Endodermal cell (in vitro differentiated cells): Measurements from ENCODE around the gene PHKB. TPM values are rescaled to one million over a fixed set of nuclear protein-coding genes. Genes with fewer than 3 reads are reported as not detected.
A peak's percentile ranks its signal among the peaks of the same experiment; 100 is the strongest.

Experiments
- DNase-seq: peaks from one replicate; pipeline ENCODE4 v3.0.0-alpha.2; 2017
- H3K27ac ChIP-seq: 2 replicates; pipeline ENCODE4 v1.5.1; 2013; ENCODE audit warnings: mild to moderate bottlenecking, low read depth, low read length, moderate library complexity
- H3K27me3 ChIP-seq: 2 replicates; pipeline ENCODE4 v1.6.1; 2013; ENCODE audit warnings: mild to moderate bottlenecking, low read length, moderate library complexity; ENCODE audit not compliant: insufficient read depth, control insufficient read depth, poor library complexity, severe bottlenecking
- H3K36me3 ChIP-seq: 2 replicates; pipeline ENCODE4 v1.7.0; 2013; ENCODE audit warnings: mild to moderate bottlenecking, low read length, moderate library complexity; ENCODE audit not compliant: control insufficient read depth, insufficient read depth
- H3K4me1 ChIP-seq: one replicate; pipeline ENCODE4 v1.7.0; 2013; ENCODE audit warnings: low read length; ENCODE audit not compliant: control insufficient read depth, insufficient read depth
- H3K4me3 ChIP-seq: 2 replicates; pipeline ENCODE4 v1.5.1; 2013; ENCODE audit warnings: mild to moderate bottlenecking, low read length, moderate library complexity
- H3K9ac ChIP-seq: 2 replicates; pipeline ENCODE4 v1.6.1; 2013; ENCODE audit warnings: mild to moderate bottlenecking, low read length, moderate library complexity; ENCODE audit not compliant: poor library complexity, severe bottlenecking; ENCODE audit errors: extremely low read depth
- H3K9me3 ChIP-seq: 2 replicates; pipeline ENCODE4 v1.6.1; 2013; ENCODE audit warnings: mild to moderate bottlenecking, low read length, moderate library complexity; ENCODE audit not compliant: control insufficient read depth
- H3K27ac Mint-ChIP-seq: 2 replicates; pipeline ENCODE4 v1.8.0; 2020; ENCODE audit warnings: mixed read lengths
- H3K27me3 Mint-ChIP-seq: 2 replicates; pipeline ENCODE4 v1.8.0; 2021; ENCODE audit warnings: mild to moderate bottlenecking, mixed read lengths; ENCODE audit not compliant: insufficient read depth
- H3K36me3 Mint-ChIP-seq: 2 replicates; pipeline ENCODE4 v1.8.0; 2020; ENCODE audit warnings: low read depth, mixed read lengths
- H3K4me1 Mint-ChIP-seq: 2 replicates; pipeline ENCODE4 v1.8.0; 2020; ENCODE audit warnings: mixed read lengths
- H3K4me3 Mint-ChIP-seq: 2 replicates; pipeline ENCODE4 v1.8.0; 2020; ENCODE audit warnings: mild to moderate bottlenecking, moderate library complexity, mixed read lengths
- H3K9me3 Mint-ChIP-seq: 2 replicates; pipeline ENCODE4 v1.8.0; 2020; ENCODE audit warnings: mild to moderate bottlenecking, mixed read lengths
- WGBS, 2 experiments: methylation state at CpG; one replicate each; pipeline versions ENCODE4 v1.1.5 to v1.1.7; 2013; ENCODE audit warnings: missing lambda C conversion rate in 2 of 2, mixed read lengths in 1 of 2; ENCODE audit not compliant: insufficient coverage in 1 of 2, insufficient read length in 1 of 2; 5-methylcytosine and 5-hydroxymethylcytosine counted together
- total RNA-seq, 2 donors: library from RNA; stranded (reverse); fragmentation: NEBNext Ultra II Directional in 1 of 2; extraction: Animal tissue kit (Norgen Biotek cat#: 25700) in 1 of 2; gene quantifications; 2 replicates in 1 of 2; 3 replicates in 1 of 2; pipeline ENCODE4 v1.2.1, GENCODE V29; 2021
- TF ChIP-seq, protein P1 (sequence below): fragments of 200-600 bp; sonication (generic); conservative IDR thresholded peaks from 2 replicates; pipeline ENCODE4 v1.5.0; 2021; ENCODE audit warnings: antibody characterized with exemption, mild to moderate bottlenecking

The PHKB gene
- total RNA-seq, 2 donors from 2014 or later, result 51.0 to 71.8 TPM

DNA sequence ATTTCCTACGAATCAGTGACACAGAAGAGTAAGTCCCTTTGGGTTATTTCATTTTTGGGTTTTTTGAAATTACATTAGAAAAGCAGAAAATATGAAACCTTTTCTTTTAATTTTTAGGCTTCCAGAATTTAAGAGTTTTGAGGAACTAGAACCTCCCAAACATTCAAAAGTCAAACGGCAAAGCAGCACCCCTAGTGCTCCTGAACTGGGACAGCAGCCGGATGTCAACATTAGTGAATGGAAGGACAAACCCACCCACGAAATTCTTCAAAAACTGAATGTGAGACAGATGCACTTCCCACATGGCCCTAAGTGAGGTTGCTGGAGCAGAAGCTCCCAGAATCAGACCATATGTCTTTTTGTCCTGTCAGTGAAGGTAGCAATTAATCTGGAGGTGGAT is 199.4 kb downstream of the PHKB start:
- no peak for DNase-seq
- no peaks in the 10 kb centered on the region for H3K9me3 Mint-ChIP-seq
- Histone ChIP-seq H3K9ac (no peak overlapping the region), H3K4me1 (no peaks in the 10 kb centered on the region), H3K36me3 (peaks cover 39% of the 10 kb centered on the region), H3K9me3 (no peaks in the 10 kb centered on the region), H3K27ac (no peak overlapping the region), H3K27me3 (no peaks in the 10 kb centered on the region), H3K4me3 (no peak overlapping the region)
- H3K36me3 Mint-ChIP-seq, result peaks cover 29% of the 10 kb centered on the region
- TF ChIP-seq, protein P1, sequence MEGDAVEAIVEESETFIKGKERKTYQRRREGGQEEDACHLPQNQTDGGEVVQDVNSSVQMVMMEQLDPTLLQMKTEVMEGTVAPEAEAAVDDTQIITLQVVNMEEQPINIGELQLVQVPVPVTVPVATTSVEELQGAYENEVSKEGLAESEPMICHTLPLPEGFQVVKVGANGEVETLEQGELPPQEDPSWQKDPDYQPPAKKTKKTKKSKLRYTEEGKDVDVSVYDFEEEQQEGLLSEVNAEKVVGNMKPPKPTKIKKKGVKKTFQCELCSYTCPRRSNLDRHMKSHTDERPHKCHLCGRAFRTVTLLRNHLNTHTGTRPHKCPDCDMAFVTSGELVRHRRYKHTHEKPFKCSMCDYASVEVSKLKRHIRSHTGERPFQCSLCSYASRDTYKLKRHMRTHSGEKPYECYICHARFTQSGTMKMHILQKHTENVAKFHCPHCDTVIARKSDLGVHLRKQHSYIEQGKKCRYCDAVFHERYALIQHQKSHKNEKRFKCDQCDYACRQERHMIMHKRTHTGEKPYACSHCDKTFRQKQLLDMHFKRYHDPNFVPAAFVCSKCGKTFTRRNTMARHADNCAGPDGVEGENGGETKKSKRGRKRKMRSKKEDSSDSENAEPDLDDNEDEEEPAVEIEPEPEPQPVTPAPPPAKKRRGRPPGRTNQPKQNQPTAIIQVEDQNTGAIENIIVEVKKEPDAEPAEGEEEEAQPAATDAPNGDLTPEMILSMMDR, result peak; percentile 55
- H3K4me1 Mint-ChIP-seq, result no peaks in the 10 kb centered on the region
- H3K4me3 Mint-ChIP-seq, result no peak overlapping the region
- no peaks in the 10 kb centered on the region for H3K27me3 Mint-ChIP-seq
- WGBS, 2 experiments, result 95 to 100% methylated on average over 4 of the region's 4 CpGs
- no peak overlapping the region for H3K27ac Mint-ChIP-seq

GRCh38 chr16:47664653-47665325 is 203.7 kb downstream of the PHKB start:
- Histone ChIP-seq H3K36me3 (peaks cover 46% of the 10 kb centered on the region), H3K4me3 (no peak overlapping the region), H3K4me1 (no peaks in the 10 kb centered on the region), H3K27me3 (no peaks in the 10 kb centered on the region), H3K9ac (no peak overlapping the region), H3K27ac (no peak overlapping the region), H3K9me3 (no peaks in the 10 kb centered on the region)
- Mint-ChIP-seq H3K4me1 (peaks cover 7% of the 10 kb centered on the region), H3K27me3 (no peaks in the 10 kb centered on the region), H3K4me3 (no peak overlapping the region), H3K27ac (no peak overlapping the region), H3K36me3 (peaks cover 36% of the 10 kb centered on the region), H3K9me3 (no peaks in the 10 kb centered on the region)
- TF ChIP-seq, protein P1, result no peak
- WGBS, 2 experiments, result 95% methylated on average over 3 of the region's 4 CpGs; no CpG with 5 or more reads in 1 of the 2 experiments
- no peak for DNase-seq

DNA sequence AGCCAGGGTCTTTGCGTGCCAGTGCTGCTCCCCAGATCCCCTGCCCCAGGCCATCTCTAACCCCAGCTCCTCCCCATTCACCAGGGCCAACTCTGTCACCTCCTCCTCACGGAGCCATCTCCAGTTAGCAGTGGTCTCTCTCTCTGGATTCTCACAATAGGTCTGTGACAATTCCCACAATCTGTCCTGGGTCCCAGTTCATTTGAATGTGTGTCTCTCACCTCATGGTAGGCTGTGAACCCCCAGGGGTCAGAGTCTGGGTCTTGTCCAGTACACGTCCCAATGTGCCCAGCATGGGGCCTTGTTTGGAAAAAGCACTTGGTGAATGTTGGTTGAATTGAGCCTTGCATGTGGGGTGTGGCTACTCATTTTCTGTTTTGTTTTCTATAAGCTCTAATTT is 205.3 kb downstream of the PHKB start:
- Mint-ChIP-seq H3K9me3 (no peaks in the 10 kb centered on the region), H3K27me3 (no peaks in the 10 kb centered on the region), H3K27ac (peak overlapping the region; percentile 33), H3K4me3 (no peak overlapping the region), H3K36me3 (peaks cover 30% of the 10 kb centered on the region), H3K4me1 (peaks cover 7% of the 10 kb centered on the region)
- Histone ChIP-seq H3K36me3 (peaks cover 40% of the 10 kb centered on the region), H3K27me3 (no peaks in the 10 kb centered on the region), H3K27ac (no peak overlapping the region), H3K4me1 (no peaks in the 10 kb centered on the region), H3K4me3 (no peak overlapping the region), H3K9me3 (no peaks in the 10 kb centered on the region), H3K9ac (no peak overlapping the region)
- peak; percentile 57 for DNase-seq
- 92 to 93% methylated on average over 2 to 3 of the region's 3 CpGs for WGBS, 2 experiments
- TF ChIP-seq, protein P1, result no peak
